BLaER1 (cell line): ENCODE data around the gene E2F4.

Experiments
- H3K27ac ChIP-seq: shearing (Covaris generic); formaldehyde crosslinking; 2 replicates; pipeline ENCODE4 v1.8.1; 2022
- H3K27me3 ChIP-seq: shearing (Covaris generic); formaldehyde crosslinking; 2 replicates; pipeline ENCODE4 v1.8.1; 2022
- H3K36me3 ChIP-seq: shearing (Covaris generic); formaldehyde crosslinking; 2 replicates; pipeline ENCODE4 v1.8.1; 2022
- H3K4me1 ChIP-seq: shearing (Covaris generic); formaldehyde crosslinking; 2 replicates; pipeline ENCODE4 v1.8.1; 2022
- H3K4me2 ChIP-seq: shearing (Covaris generic); formaldehyde crosslinking; 2 replicates; pipeline ENCODE4 v1.8.1; 2022
- H3K4me3 ChIP-seq: shearing (Covaris generic); formaldehyde crosslinking; 2 replicates; pipeline ENCODE4 v1.8.1; 2022
- H3K9ac ChIP-seq: shearing (Covaris generic); formaldehyde crosslinking; 2 replicates; pipeline ENCODE4 v1.8.1; 2022
- H3K9me3 ChIP-seq: shearing (Covaris generic); formaldehyde crosslinking; 2 replicates; pipeline ENCODE4 v1.8.1; 2022
- H4K20me1 ChIP-seq: shearing (Covaris generic); formaldehyde crosslinking; 2 replicates; pipeline ENCODE4 v1.8.1; 2022
- Cebpa-rat ChIP-seq: shearing (Covaris generic); IDR thresholded peaks from 2 replicates; pipeline ENCODE4 v1.8.1; 2022

E2F4 gene

GRCh38 chr16:67197704-67198103 lies 5.7 kb downstream of the E2F4 start:
- TF ChIP-seq Cebpa-rat: no peak
- Histone ChIP-seq H4K20me1 (peaks cover 62% of the 10 kb centered on the region), H3K36me3 (peaks cover 86% of the 10 kb centered on the region), H3K27ac (peak overlapping the region; percentile 39; the same call in 1 of the 2 replicates), H3K4me3 (no peak overlapping the region), H3K9ac (peak overlapping the region; percentile 43; the same call in 1 of the 2 replicates), H3K4me2 (peak overlapping the region; percentile 60), H3K9me3 (no peaks in the 10 kb centered on the region), H3K27me3 (no peaks in the 10 kb centered on the region), H3K4me1 (peaks cover 44% of the 10 kb centered on the region)

DNA sequence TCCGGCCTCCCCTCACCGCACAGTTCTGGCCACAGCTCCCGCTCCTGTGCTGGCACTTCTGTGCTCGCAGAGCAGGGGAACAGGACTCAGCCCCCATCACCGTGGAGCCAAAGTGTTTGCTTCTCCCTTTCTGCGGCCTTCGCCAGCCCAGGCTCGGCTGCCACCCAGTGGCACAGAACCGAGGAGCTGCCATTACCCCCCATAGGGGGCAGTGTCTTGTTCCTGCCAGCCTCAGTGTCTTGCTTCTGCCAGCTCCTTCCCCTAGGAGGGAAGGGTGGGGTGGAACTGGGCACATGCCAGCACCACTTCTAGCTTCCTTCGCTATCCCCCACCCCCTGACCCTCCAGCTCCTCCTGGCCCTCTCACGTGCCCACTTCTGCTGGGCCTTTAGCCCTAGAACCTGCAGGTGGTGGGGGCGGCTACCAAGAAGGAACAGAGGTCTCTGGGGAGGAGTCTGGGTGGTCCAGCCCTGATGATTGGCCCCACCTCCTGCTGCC lies 6.3 kb downstream of the E2F4 start:
- Histone ChIP-seq H3K4me3 (no peak overlapping the region), H3K4me1 (peaks cover 38% of the 10 kb centered on the region), H3K4me2 (peak overlapping the region; percentile 60), H3K36me3 (peaks cover 88% of the 10 kb centered on the region), H3K27me3 (no peaks in the 10 kb centered on the region), H3K9me3 (no peaks in the 10 kb centered on the region), H4K20me1 (peaks cover 56% of the 10 kb centered on the region), H3K27ac (peak overlapping the region; percentile 39; the same call in 1 of the 2 replicates), H3K9ac (peak overlapping the region; percentile 43; the same call in 1 of the 2 replicates)
- TF ChIP-seq Cebpa-rat: no peak

- peak within 1 kb of the TSS; percentile 39; the same call in 1 of the 2 replicates for H3K27ac ChIP-seq
- peaks cover 50% of the 10 kb centered on the region for H4K20me1 ChIP-seq
- H3K4me1 ChIP-seq: peaks cover 29% of the 10 kb centered on the region
- no peaks in the 10 kb centered on the region for H3K9me3 ChIP-seq
- H3K9ac ChIP-seq: peak within 1 kb of the TSS; percentile 43; the same call in 1 of the 2 replicates
- no peak within 1 kb of the TSS for H3K4me3 ChIP-seq
- H3K4me2 ChIP-seq: peak within 1 kb of the TSS; percentile 60
- TF ChIP-seq Cebpa-rat: no peak
- no peaks in the 10 kb centered on the region for H3K27me3 ChIP-seq
- peaks cover 88% of the 10 kb centered on the region for H3K36me3 ChIP-seq
Measured at GRCh38 chr16:67199011-67199807, 7.3 kb downstream of the E2F4 start, which contains the start of gene ELMO3. ELMO3 (plus strand) TSS chr16:67199131; CDS start chr16:67199327, 196 bp downstream.

DNA sequence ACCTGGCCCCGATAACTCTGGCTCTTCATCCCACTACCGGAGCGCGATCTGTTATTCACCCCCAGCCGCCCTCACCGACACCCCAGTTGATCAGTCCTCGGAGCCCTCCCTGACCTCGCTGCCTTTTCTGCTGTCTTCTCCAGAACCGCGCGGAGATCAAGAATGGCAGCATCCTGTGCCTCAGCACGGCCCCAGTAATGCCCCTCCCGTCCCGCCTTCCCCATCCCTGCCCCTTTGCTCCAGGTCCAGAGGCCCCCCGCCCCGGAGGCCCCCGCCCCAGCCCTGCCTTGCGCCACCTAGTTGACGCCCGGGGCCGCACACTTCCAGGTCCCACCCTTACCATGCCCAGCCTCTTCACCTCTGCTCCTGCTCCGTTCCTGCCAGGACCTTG lies 7.8 kb downstream of the E2F4 start:
- H3K27me3 ChIP-seq: no peaks in the 10 kb centered on the region
- no peak overlapping the region for H3K4me2 ChIP-seq
- no peak overlapping the region for H3K9ac ChIP-seq
- no peaks in the 10 kb centered on the region for H3K9me3 ChIP-seq
- peaks cover 28% of the 10 kb centered on the region for H3K4me1 ChIP-seq
- H3K27ac ChIP-seq: no peak overlapping the region
- peaks cover 48% of the 10 kb centered on the region for H4K20me1 ChIP-seq
- H3K36me3 ChIP-seq: peaks cover 88% of the 10 kb centered on the region
- TF ChIP-seq Cebpa-rat: no peak
- H3K4me3 ChIP-seq: no peak overlapping the region

DNA sequence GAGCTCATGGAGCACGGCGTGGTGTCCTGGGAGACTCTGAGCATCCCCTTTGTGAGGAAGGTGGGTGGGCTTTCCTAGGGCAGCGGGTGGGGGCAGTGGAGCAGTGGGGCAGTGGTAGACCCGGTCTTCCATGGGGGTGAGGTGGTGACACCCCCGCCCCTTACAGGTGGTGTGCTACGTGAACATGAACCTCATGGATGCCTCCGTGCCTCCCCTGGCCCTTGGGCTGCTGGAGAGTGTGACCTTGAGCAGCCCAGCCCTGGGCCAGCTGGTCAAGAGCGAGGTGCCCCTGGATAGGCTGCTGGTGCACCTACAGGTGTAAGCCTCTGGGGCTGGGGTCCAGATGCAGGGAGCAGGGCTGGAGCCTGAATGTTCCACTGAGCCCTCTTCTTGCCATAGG lies 8.5 kb downstream of the E2F4 start:
- Histone ChIP-seq H4K20me1 (peaks cover 42% of the 10 kb centered on the region), H3K27ac (no peak overlapping the region), H3K9me3 (no peaks in the 10 kb centered on the region), H3K4me1 (peaks cover 28% of the 10 kb centered on the region), H3K27me3 (no peaks in the 10 kb centered on the region), H3K36me3 (peaks cover 84% of the 10 kb centered on the region), H3K9ac (no peak overlapping the region), H3K4me3 (no peak overlapping the region), H3K4me2 (no peak overlapping the region)
- no peak for TF ChIP-seq Cebpa-rat

DNA sequence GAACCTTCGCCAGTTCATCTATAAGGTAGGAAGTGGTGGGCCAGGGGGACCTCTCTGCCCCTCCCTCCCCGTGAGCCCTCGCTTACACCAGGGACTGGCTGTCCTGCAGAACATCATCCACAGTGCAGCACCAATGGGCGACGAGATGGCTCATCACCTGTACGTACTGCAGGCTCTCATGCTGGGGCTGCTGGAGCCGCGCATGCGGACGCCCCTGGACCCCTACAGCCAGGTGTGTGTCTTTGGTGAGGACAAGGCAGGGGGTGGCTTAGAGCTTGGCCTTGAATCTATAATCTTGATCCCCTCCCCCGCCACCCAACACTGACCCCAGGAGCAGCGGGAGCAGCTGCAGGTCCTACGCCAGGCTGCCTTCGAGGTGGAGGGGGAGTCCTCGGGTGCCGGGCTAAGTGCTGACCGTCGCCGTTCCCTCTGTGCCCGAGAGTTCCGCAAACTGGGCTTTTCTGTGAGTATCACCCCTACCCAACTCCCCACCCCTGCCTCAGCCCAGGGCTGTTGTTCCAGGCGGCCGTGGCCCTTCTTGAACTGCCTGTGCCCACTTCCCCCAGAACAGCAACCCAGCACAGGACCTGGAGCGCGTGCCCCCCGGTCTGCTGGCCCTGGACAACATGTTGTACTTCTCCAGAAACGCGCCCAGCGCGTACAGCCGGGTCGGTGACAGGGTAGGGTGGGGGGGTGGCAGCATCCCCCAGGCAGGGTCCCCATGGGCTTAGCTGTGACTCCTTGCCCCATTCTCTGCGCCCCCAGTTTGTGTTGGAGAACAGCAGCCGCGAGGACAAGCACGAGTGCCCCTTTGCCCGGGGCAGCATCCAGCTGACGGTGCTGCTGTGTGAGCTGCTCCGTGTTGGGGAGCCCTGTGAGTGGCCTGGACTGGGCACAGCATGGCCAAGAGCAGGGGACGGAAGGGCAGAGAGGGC lies 9.7 kb downstream of the E2F4 start:
- TF ChIP-seq Cebpa-rat: no peak
- no peak overlapping the region for H3K27ac ChIP-seq
- H3K4me2 ChIP-seq: no peak overlapping the region
- H3K4me3 ChIP-seq: no peak overlapping the region
- peaks cover 83% of the 10 kb centered on the region for H3K36me3 ChIP-seq
- H3K4me1 ChIP-seq: peaks cover 25% of the 10 kb centered on the region
- peaks cover 30% of the 10 kb centered on the region for H4K20me1 ChIP-seq
- H3K9ac ChIP-seq: no peak overlapping the region
- H3K9me3 ChIP-seq: no peaks in the 10 kb centered on the region
- no peaks in the 10 kb centered on the region for H3K27me3 ChIP-seq

DNA sequence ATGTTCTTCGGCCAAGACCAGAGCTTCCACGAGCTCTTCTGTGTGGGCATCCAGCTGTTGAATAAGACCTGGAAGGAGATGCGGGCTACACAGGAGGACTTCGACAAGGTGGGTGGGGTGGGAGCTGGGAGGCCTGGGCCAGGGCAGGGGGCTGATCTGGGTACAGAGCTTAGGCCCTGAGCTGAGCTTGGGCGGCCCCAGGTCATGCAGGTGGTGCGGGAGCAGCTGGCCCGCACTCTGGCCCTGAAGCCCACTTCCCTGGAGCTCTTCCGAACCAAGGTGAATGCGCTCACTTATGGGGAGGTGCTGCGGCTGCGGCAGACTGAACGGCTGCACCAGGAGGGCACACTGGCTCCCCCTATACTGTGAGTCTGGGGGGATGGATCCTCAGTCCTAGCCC lies 10.5 kb downstream of the E2F4 start:
- Histone ChIP-seq H3K4me2 (no peak overlapping the region), H3K4me3 (no peak overlapping the region), H3K36me3 (peaks cover 81% of the 10 kb centered on the region), H3K9me3 (no peaks in the 10 kb centered on the region), H3K9ac (no peak overlapping the region), H3K4me1 (peaks cover 18% of the 10 kb centered on the region), H4K20me1 (peaks cover 23% of the 10 kb centered on the region), H3K27ac (no peak overlapping the region), H3K27me3 (no peaks in the 10 kb centered on the region)
- TF ChIP-seq Cebpa-rat: no peak

- TF ChIP-seq Cebpa-rat: no peak
- Histone ChIP-seq H3K27me3 (no peaks in the 10 kb centered on the region), H3K9me3 (no peaks in the 10 kb centered on the region), H3K27ac (no peak overlapping the region), H3K36me3 (peaks cover 80% of the 10 kb centered on the region), H3K4me3 (no peak overlapping the region), H4K20me1 (peaks cover 17% of the 10 kb centered on the region), H3K9ac (no peak overlapping the region), H3K4me1 (peaks cover 12% of the 10 kb centered on the region), H3K4me2 (no peak overlapping the region)
Measured at GRCh38 chr16:67202956-67203493, 11.1 kb downstream of the E2F4 start.

- no peak overlapping the region for H3K9ac ChIP-seq
- no peak overlapping the region for H3K4me3 ChIP-seq
- TF ChIP-seq Cebpa-rat: no peak
- H3K4me1 ChIP-seq: peaks cover 5% of the 10 kb centered on the region
- no peak overlapping the region for H3K4me2 ChIP-seq
- no peaks in the 10 kb centered on the region for H3K27me3 ChIP-seq
- H4K20me1 ChIP-seq: peaks cover 7% of the 10 kb centered on the region
- no peaks in the 10 kb centered on the region for H3K9me3 ChIP-seq
- no peak overlapping the region for H3K27ac ChIP-seq
- peaks cover 74% of the 10 kb centered on the region for H3K36me3 ChIP-seq
Measured at GRCh38 chr16:67204076-67204475, 12.1 kb downstream of the E2F4 start.
